GF-D8 (cell line): ENCODE measurements around the gene ABHD10.

Experiments
- DNase-seq: peaks from one replicate; lab custom pipeline; 2025; lab: John Stamatoyannopoulos, UW

The ABHD10 gene

GRCh38 chr3:111978583-111979433 lies at the start of gene ABHD10:
Gene ABHD10, plus strand, starts transcription at chr3:111979026. Its CDS starts 36 bp downstream, at chr3:111979062.
- DNase-seq, result peak; percentile 84

DNA sequence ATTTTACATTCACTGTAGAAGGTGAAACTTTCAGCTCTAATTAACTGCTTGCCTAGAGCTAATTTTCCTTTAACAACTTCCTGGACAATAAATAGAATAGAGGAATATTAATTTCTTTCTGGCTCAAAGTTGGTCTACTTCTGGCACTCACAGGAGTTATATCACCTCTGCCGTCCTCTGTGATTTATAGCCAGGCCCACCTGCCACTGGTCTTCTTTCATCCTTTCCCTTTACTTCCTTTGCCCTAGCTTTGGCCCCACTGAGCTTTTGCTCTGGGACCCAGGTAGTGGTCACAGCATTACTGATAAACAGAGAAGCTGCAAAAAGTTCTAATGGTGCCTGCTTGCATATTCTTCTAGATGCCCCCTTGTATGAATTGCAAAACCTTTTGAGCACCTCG lies 49.3 kb upstream of the ABHD10 start:
- no peak for DNase-seq

DNA sequence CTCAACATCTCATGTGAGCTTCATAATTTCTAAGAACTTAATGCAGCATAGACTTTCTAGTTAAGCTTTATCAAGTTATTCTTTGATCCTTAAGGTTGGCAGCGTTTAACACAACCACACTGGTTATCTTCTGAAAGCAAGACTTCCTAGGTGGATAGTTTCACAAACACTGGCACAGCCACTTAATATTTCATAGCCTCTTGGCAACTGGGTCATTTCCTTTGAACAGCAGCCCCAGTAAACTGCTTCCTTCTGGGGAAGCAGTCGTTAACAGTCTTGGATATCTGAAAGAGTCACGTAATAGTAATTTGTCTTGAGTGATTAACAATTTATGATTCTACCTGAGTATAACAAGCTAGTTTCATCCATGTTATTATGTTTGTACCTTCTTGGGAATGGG lies 45.9 kb upstream of the ABHD10 start:
- DNase-seq, result no peak

DNA sequence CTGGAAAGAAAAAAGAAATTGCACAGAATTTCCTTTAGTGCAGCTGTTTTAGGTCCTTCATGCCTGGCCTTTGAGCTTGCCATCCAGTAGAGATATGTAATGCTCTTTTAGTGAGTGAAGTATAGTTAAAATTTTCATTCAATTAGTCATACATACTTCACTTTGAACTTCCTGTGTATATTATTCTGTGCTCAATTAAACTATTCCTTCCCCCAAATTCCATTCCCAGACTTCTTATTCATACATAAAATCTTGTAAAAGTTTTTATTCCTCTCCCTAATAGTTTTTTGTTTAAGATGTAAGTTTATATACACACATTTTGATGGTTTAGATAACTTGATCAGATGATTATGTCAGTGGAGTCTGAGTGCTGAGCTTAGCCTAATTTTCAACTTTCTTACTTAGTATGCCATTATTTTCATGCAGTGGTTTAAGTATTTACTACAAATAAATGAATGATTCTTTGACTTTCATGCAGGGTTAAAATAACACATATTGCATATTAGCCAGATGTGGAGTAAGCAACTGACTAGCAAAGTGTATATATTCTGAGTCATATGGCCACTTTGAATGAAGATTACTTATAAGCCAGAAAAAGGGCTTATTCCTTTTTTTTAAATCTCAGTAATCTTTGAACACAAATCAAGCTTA lies 42.5 kb upstream of the ABHD10 start:
- no peak for DNase-seq

- DNase-seq, result no peak
Observed at GRCh38 chr3:111936967-111937366, 41.9 kb upstream of the ABHD10 start.

DNA sequence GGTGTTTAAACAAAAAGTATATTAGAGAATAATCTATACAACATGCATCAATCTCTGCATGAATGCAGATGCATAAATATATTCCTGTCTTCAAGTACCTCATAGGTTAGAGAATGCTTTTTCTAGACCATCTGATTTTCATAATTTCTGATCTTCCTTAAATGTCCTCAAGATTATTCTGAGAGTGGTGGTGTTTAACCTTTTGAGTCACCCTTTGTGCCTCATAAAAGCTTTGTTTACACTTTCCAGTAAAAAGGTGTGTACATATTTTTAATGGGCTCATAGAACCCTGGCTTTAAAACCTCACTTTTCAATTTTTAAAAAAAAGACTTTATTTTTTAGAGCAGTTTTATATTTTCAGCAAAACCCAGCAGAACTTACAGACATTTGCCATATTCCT lies 41.0 kb upstream of the ABHD10 start:
- no peak for DNase-seq

GRCh38 chr3:111939873-111940272 lies 39.0 kb upstream of the ABHD10 start:
- no peak for DNase-seq

- DNase-seq, result no peak
Observed at GRCh38 chr3:111943533-111943932, 35.3 kb upstream of the ABHD10 start.

DNA sequence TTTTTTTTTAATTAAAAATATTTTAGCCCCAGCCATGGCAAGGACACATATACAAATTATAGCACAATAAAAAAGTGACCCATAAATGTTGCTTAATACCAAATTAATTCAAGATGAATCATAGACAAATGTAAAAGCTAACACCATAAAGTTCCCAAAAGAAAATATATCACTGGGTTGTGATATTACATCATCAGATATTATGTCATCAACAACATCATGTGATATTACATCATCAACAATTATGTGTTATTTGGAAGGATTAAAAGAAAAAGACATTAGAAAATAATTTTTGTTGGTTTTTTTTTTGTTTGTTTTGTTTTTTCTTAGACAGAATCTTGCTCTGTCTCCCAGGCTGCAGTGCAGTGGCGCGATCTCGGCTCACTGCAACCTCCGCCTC lies 34.5 kb upstream of the ABHD10 start:
- DNase-seq, result no peak

GRCh38 chr3:111947231-111947630 lies 31.6 kb upstream of the ABHD10 start:
- no peak for DNase-seq

DNA sequence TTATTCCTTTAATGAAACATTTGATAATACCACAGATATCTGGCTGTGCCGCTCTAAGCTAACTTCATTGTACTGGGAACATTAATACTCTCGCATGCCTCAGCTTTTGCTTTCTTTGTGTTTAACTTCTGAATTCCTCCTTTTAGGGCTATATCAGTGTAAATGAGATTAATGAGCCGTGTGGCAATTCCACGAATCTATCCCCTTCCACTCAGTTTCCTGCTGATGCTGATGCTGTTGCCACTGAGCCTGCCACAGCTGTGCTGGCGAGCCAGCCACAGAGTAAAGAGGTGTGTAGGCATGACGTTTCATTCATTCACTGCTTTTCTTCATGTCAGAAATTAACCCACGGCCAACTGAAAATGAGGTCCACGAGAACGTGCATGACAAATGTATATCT lies 30.0 kb upstream of the ABHD10 start:
- DNase-seq, result no peak

- no peak for DNase-seq
Observed at GRCh38 chr3:111949712-111950111, 29.1 kb upstream of the ABHD10 start.

DNA sequence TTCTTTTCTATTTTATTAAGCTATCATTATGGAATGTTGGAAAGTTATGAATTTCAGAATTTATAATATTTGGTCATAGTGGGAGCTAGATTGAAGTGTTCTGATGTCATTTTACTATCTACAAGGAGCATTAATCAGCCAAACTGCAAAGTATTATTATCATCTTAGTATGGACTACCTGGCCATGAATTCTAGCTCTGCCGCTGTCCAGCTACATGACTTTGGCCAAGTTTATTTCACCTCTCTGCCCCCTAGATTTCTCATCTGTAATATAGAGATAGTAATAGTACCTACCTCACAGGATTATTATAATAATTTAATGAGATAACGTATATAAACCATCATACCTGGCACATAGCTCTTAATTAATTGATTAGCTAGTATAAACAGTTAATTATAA lies 27.8 kb upstream of the ABHD10 start:
- no peak for DNase-seq

DNA sequence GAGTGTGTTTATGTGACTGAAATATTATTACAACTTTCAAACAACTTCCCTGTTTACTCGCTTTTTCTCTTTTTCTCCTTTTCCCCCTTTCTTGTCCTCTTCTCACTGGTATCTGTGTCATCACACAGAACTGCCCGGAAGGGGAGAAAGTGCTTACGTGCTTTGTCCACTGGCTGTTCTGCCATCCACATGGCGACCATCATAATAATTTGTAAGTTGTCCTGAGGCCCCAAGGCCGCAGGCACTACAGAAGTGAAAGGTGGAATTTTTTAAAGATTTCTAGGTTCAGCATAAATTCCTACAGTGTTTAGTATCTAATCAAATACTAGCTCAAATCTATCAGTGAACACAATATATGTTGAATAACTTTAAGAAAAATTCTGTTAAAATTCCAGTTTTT lies 26.7 kb upstream of the ABHD10 start:
- no peak for DNase-seq

- DNase-seq, result no peak
Observed at GRCh38 chr3:111952866-111953450, 25.9 kb upstream of the ABHD10 start.

GRCh38 chr3:111954228-111954990 lies 24.4 kb upstream of the ABHD10 start:
- no peak for DNase-seq

- DNase-seq, result no peak
Observed at GRCh38 chr3:111955876-111956275, 22.9 kb upstream of the ABHD10 start.

- no peak for DNase-seq
Observed at GRCh38 chr3:111956449-111956848, 22.4 kb upstream of the ABHD10 start.

DNA sequence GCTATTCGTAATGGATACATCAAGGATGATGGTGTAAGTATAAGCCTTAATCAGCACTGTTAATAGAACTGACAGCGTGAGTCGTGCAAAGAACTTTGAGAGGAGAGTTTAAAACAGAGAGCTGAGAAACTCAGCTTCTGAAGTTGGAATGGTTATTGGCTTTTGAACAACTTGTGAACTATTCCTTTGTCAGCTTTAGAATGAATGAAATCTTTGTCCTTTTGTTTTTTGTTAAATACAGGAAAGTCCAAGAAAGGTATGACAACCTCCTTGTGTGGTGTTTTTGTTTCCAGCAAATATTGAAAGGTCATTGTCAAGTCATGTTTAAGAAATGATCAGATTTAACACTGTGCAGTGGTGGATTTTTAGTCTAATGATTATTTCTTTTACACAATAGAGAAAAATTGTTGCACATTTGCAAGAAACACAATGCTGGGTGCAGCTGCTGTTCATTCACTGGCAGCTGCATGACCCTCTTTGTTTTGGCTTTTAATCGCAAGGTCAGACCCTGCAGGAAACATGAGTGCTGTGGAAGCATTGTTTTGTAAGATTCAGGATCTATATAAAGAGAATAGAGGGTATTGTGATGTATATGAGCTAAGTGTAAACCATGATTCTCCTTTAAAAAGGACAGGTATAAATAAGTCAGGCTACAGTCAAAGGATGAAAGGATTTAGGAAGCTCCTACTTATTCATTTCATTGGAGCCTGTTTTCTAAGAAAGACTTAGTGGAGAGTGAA lies 21.7 kb upstream of the ABHD10 start:
- no peak for DNase-seq

DNA sequence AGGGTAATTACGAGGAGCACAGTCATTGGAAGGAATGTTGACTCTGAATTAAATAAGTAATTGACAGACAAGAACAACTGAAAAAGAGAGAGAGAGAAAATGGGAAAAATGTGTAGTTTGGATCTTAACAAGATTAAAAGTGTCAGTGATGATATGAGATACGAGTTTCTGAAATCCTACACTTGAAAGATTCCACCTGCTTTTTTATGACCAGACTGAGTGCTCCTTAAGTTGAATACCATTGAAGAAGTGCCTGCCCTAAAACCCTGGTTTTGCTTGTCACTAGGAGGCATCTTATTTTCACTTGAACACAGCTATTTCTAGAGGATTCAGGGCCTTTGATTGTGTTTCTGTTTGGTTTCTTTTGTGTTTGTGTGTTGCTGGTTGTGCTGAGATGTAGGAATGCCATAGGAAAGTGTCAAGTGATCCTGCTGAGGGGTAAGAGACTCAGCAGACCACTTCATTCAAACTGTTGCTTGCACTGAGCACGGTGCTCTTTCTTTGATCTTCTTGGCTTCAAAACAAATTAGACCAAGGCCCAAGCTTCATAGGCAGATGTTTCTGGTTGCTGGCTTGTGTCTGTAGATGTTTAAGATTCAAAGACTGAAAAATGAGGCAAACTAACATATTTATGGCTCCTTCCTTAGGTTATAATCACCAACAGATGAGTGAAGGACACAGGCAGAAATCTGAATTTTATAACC lies 17.2 kb upstream of the ABHD10 start:
- no peak for DNase-seq

DNA sequence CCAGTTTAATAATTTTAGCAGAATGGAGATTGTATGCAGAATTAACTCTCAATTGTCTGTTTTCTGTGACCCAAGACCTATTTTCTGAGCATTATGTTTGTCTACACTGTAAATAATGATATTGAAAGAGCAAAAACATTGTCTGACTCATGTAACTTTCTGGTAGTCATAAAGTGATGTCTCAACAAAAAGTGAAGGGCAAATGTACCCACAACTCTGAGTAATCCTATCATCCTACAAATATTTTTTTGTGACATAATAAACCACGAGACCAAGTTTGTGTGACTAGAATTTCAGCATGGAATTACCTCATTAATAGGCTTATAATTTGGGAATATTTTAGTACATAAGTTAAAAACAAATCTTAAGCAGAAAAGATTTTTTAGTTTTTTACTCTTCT lies 15.4 kb upstream of the ABHD10 start:
- no peak for DNase-seq
